Kidney epithelial cell (primary cell): Measurements from ENCODE around the gene NPIPB9. TPM values are rescaled to one million over a fixed set of nuclear protein-coding genes. Genes with fewer than 3 reads are reported as not detected.
"Not testable (repeated sequence)": the region's sequence is repeated elsewhere in the genome, so short reads cannot be mapped to it uniquely, and the experiment has no call there.

ENCODE experiments used
- DNase-seq: peaks from one replicate; pipeline ENCODE4 v3.0.0-alpha.2; 2010; ENCODE audit warnings: low read depth
- H3K27me3 ChIP-seq: 2 replicates; pipeline ENCODE4 v1.6.0; 2011; ENCODE audit warnings: low read length; ENCODE audit not compliant: control insufficient read depth, insufficient read depth
- H3K36me3 ChIP-seq: 2 replicates; pipeline ENCODE4 v1.5.1; 2011; ENCODE audit warnings: low read length; ENCODE audit not compliant: control insufficient read depth, insufficient read depth
- H3K4me3 ChIP-seq: 2 replicates; pipeline ENCODE4 v1.5.1; 2011; ENCODE audit warnings: low read depth, mild to moderate bottlenecking, control low read depth, low read length
- CTCF ChIP-seq: IDR thresholded peaks from 2 replicates; pipeline ENCODE4 v1.5.1; 2011; ENCODE audit warnings: mild to moderate bottlenecking, moderate library complexity, low read length, control low read depth, inconsistent platforms; ENCODE audit not compliant: insufficient read depth, poor library complexity, severe bottlenecking
- total RNA-seq: library from RNA; depleted of rRNA; stranded (reverse); fragments of >200 nt; gene quantifications from 2 replicates; pipeline ENCODE4 v1.2.3, GENCODE V29; 2015

NPIPB9 gene
- total RNA-seq, 1 donor from 2014 or later = 2.7 TPM

- H3K27me3 ChIP-seq, H3K4me3 ChIP-seq, DNase-seq, H3K36me3 ChIP-seq: not testable (repeated sequence)
These were observed 30.8 kb downstream of the NPIPB9 start for GRCh38 chr16:28782357-28782756.

- H3K4me3 ChIP-seq, H3K27me3 ChIP-seq, H3K36me3 ChIP-seq: not testable (repeated sequence)
- TF ChIP-seq CTCF = peak; percentile 40
- DNase-seq = peak; percentile 23
These were observed 50.8 kb downstream of the NPIPB9 start for GRCh38 chr16:28802235-28803019.

- DNase-seq, H3K27me3 ChIP-seq, H3K4me3 ChIP-seq, H3K36me3 ChIP-seq: not testable (repeated sequence)
These were observed 56.0 kb downstream of the NPIPB9 start for GRCh38 chr16:28807445-28808120.

- no peaks in the 10 kb centered on the region for H3K36me3 ChIP-seq
- no peaks in the 10 kb centered on the region for H3K27me3 ChIP-seq
- DNase-seq = no peak
- no peak overlapping the region for H3K4me3 ChIP-seq
- TF ChIP-seq CTCF = no peak
These were observed 68.4 kb downstream of the NPIPB9 start for GRCh38 chr16:28820016-28820415.

- not testable (repeated sequence) for H3K27me3 ChIP-seq, DNase-seq, H3K4me3 ChIP-seq, H3K36me3 ChIP-seq
These were observed 69.0 kb downstream of the NPIPB9 start for GRCh38 chr16:28820546-28820945.

- H3K27me3 ChIP-seq = no peaks in the 10 kb centered on the region
- no peak for DNase-seq
- TF ChIP-seq CTCF = no peak
These were observed 70.4 kb downstream of the NPIPB9 start for GRCh38 chr16:28821874-28822519.

More at GRCh38 chr16:28821874-28822519, 70.4 kb downstream of the NPIPB9 start:
- H3K4me3 ChIP-seq = peak overlapping the region; percentile 98
- peaks cover 2% of the 10 kb centered on the region for H3K36me3 ChIP-seq

Other genes with a start within 250 kb of the NPIPB9 start
- not detected in 2 replicates for gene IL27, start 245.0 kb upstream of the NPIPB9 start, total RNA-seq
- 0.55 and 0.63 TPM in 2 replicates for gene NUPR1, start 212.8 kb upstream of the NPIPB9 start, total RNA-seq
- gene SGF29, start 197.9 kb upstream of the NPIPB9 start, total RNA-seq = 28.5 and 32.5 TPM in 2 replicates
- 0.13 and 0.27 TPM in 2 replicates for gene SULT1A2, start 154.7 kb upstream of the NPIPB9 start, total RNA-seq
- 3.1 and 3.3 TPM in 2 replicates for gene SULT1A1, start 141.7 kb upstream of the NPIPB9 start, total RNA-seq
- gene NPIPB8, start 113.7 kb upstream of the NPIPB9 start, total RNA-seq = not detected in 2 replicates
- 322 and 386 TPM in 2 replicates for gene EIF3C, start 40.3 kb upstream of the NPIPB9 start, total RNA-seq
- gene ATXN2L, start 71.2 kb downstream of the NPIPB9 start, total RNA-seq = 150 and 197 TPM in 2 replicates
- gene TUFM, start 94.6 kb downstream of the NPIPB9 start, total RNA-seq = 169 and 185 TPM in 2 replicates
- gene SH2B1, start 112.1 kb downstream of the NPIPB9 start, total RNA-seq = 26.8 and 29.1 TPM in 2 replicates
- 0.17 and 0.48 TPM in 2 replicates for gene ATP2A1, start 126.7 kb downstream of the NPIPB9 start, total RNA-seq
- 38.3 and 44.6 TPM in 2 replicates for gene RABEP2, start 173.5 kb downstream of the NPIPB9 start, total RNA-seq
- 0.14 TPM in 1 of 2 replicates, not detected in the other for gene CD19, start 180.2 kb downstream of the NPIPB9 start, total RNA-seq
- 18.4 and 20.8 TPM in 2 replicates for gene NFATC2IP, start 199.2 kb downstream of the NPIPB9 start, total RNA-seq
- gene SPNS1, start 223.0 kb downstream of the NPIPB9 start, total RNA-seq = 77.2 and 115 TPM in 2 replicates
- 2.9 and 8.6 TPM in 2 replicates for gene LAT, start 233.3 kb downstream of the NPIPB9 start, total RNA-seq